ENCODE measurements around the gene MAP4K3.

DNA sequence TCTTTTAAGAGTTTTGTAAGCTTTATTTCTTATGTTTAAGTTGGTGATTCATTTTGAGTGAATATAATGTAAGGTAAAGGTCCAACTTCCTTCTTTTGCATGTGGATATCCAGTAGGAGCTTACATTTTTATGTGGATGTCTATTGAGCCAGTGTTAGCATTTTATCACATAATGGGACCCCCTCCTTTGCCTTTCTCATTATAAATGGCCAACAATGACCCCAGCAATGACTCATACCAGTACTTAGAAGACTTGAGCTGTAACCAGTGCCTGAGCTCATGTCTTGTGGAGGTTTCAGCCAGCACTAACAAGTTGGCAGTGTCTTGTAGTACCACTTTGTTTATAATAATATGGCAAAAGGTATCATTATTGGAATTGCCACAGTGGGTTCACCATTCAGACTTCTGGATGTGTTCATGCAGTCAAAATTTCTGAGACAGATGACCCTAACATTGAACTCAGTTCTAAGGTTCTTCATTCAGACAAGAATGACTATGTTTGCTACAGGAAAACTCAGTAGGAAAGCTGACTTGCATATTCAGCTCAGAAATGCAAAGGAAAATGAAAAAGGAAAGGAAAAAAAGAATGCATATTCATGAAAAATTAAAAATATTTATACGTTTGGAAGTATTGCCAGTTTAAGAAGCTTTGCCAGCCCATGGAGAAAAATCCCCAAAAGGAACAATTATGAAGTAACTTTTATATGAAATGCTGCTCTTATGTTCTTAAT is 234.3 kb downstream of the MAP4K3 start:
- TF ChIP-seq, protein P1, sequence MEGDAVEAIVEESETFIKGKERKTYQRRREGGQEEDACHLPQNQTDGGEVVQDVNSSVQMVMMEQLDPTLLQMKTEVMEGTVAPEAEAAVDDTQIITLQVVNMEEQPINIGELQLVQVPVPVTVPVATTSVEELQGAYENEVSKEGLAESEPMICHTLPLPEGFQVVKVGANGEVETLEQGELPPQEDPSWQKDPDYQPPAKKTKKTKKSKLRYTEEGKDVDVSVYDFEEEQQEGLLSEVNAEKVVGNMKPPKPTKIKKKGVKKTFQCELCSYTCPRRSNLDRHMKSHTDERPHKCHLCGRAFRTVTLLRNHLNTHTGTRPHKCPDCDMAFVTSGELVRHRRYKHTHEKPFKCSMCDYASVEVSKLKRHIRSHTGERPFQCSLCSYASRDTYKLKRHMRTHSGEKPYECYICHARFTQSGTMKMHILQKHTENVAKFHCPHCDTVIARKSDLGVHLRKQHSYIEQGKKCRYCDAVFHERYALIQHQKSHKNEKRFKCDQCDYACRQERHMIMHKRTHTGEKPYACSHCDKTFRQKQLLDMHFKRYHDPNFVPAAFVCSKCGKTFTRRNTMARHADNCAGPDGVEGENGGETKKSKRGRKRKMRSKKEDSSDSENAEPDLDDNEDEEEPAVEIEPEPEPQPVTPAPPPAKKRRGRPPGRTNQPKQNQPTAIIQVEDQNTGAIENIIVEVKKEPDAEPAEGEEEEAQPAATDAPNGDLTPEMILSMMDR (conservative IDR thresholded peaks at IDR 0.05; ENCODE audit: low read depth, low read length) = no peak
- no peak for TF ChIP-seq MXI1 (IDR thresholded peaks at IDR 0.05; ENCODE audit: borderline replicate concordance, low read depth, low read length)
- no peak for TF ChIP-seq RFX5 (IDR thresholded peaks at IDR 0.05; ENCODE audit: low read depth, low read length)
- no peak for TF ChIP-seq POLR2A (IDR thresholded peaks at IDR 0.05; ENCODE audit: low read depth, low read length)
- TF ChIP-seq, protein P2, sequence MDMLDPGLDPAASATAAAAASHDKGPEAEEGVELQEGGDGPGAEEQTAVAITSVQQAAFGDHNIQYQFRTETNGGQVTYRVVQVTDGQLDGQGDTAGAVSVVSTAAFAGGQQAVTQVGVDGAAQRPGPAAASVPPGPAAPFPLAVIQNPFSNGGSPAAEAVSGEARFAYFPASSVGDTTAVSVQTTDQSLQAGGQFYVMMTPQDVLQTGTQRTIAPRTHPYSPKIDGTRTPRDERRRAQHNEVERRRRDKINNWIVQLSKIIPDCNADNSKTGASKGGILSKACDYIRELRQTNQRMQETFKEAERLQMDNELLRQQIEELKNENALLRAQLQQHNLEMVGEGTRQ (IDR thresholded peaks at IDR 0.05; ENCODE audit: low read depth, low read length) = no peak
- no peak for TF ChIP-seq NFE2L2 (IDR thresholded peaks at IDR 0.05; ENCODE audit: low read depth, low read length)
- no peak for TF ChIP-seq RAD21 (IDR thresholded peaks at IDR 0.05; ENCODE audit: low read length)
- TF ChIP-seq MAFK (IDR thresholded peaks at IDR 0.05; ENCODE audit: low read depth, low read length) = no peak

Measured in IMR-90 (cell line).